Spleen (tissue), 7 donors: ENCODE measurements around the gene GUK1.

Experiments
- CTCF ChIP-seq, 11 experiments: fragments of 200-600 bp in 7 of 11; fragments of 450-650 bp in 4 of 11; sonication (generic) in 4 of 11; IDR thresholded peaks in 8 of 11; conservative IDR thresholded peaks in 3 of 11; 1 replicate in 7 of 11; 2 replicates in 4 of 11; pipeline versions ENCODE4 v1.4.0 to v1.8.0; 2016 to 2021; ENCODE audit warnings: antibody characterized with exemption in 11 of 11, inconsistent platforms in 4 of 11, mild to moderate bottlenecking in 1 of 11
- POLR2A ChIP-seq, 3 donors: fragments of 450-650 bp; IDR thresholded peaks; one replicate each; pipeline ENCODE4 v1.5.1; 2017; ENCODE audit warnings: antibody characterized with exemption in 3 of 3, mild to moderate bottlenecking in 1 of 3
- donor health status: DM: no; HTN: no; CAD: no; lungs with moderate emphysema.
- donor health status: DM: no; HTN: no; CAD: no.
- donor health status: DM: no; HTN: no; CAD: no.

GRCh38 chr1:228150120-228150460, 10.0 kb downstream of the GUK1 start:
- TF ChIP-seq POLR2A (IDR thresholded peaks at IDR 0.05) (no peak), CTCF (IDR thresholded peaks at IDR 0.05 in 8 of 11, conservative IDR thresholded peaks at IDR 0.05 in 3 of 11) (no peak)
